Measurements from ENCODE around the gene DAAM1.

The DAAM1 gene

DNA sequence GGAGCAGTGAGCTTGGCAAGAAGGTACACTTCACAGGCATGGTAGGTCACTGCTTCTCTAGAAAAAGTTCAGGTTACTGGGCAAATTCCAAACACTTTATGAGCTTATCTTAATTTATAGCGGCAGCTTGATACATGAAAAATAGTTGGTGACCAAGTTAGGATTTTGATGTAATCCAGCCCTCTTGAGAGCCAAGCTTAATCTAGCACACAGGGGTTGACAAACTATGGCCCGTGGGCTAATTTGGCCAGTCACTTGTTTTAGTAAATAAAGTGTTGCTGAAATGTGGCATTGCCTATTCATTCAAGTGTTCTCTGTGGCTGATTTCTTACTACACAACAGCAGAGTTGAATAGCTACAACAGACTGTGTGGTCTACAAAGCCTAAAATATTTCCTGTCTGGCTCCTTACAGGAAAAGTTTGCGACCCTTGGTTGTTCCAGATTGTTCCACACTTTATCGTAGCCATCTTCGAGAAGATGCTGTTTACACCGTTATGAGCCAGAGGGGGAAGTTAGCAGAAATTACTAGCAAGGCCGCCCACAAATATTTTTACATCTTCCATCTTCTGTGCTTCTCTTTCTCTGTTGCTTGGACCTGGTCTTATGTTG lies 120.9 kb downstream of the DAAM1 start:
- peaks cover 31% of the 10 kb centered on the region for H3K4me1 ChIP-seq (ENCODE audit: low read length)
- H3K4me2 ChIP-seq (ENCODE audit: low read length): no peak overlapping the region

DNA sequence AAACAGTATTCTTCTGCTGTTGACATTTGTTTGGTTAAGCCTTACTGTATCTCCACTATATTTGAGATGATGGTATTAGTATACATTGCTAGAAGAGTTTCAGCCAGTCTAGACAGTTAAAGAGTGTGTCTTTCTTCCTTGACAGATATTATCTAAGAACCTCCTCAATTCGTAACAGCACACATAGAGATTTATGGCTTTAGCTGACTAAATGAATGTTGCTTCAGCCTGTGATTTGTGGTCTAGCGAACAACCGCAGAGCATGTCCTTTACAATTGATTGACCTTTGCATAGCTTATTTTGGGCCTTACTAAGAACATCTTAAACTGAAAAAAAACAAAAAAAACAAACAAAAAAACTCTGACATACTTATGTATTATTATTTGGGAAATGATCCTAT lies 122.2 kb downstream of the DAAM1 start:
- no peaks in the 10 kb centered on the region; the same call in 1 of the 2 replicates for H4K20me1 ChIP-seq (ENCODE audit: insufficient read depth, low read length)
- H3K27ac ChIP-seq (ENCODE audit: low read length): no peak overlapping the region
- no peak for TF ChIP-seq CTCF (IDR thresholded peaks at IDR 0.05; ENCODE audit: low read depth, low read length)
- no peak for TF ChIP-seq EZH2phosphoT487 (IDR thresholded peaks at IDR 0.05; ENCODE audit: low read depth)
- H3K9ac ChIP-seq (ENCODE audit: low read length): no peak overlapping the region
- H3K79me2 ChIP-seq (ENCODE audit: low read length): no peaks in the 10 kb centered on the region
- no peaks in the 10 kb centered on the region for H3K27me3 ChIP-seq (ENCODE audit: low read depth, low read length)
- no peaks in the 10 kb centered on the region for H3K9me3 ChIP-seq (ENCODE audit: insufficient read depth, low read length)
- no peak overlapping the region for H3K4me3 ChIP-seq (ENCODE audit: low read length)
- no peak overlapping the region for H3K4me2 ChIP-seq (ENCODE audit: low read length)
- peaks cover 18% of the 10 kb centered on the region for H3K4me1 ChIP-seq (ENCODE audit: low read length)
- no peak overlapping the region for H2AFZ ChIP-seq (ENCODE audit: low read depth, low read length)
- no peaks in the 10 kb centered on the region for H3K36me3 ChIP-seq (replicated peaks; ENCODE audit: low read depth, low read length)

More for the DNA sequence above, 120.9 kb downstream of the DAAM1 start:
- H3K4me3 ChIP-seq (ENCODE audit: low read length): no peak overlapping the region
- H3K9ac ChIP-seq (ENCODE audit: low read length): no peak overlapping the region
- H2AFZ ChIP-seq (ENCODE audit: low read depth, low read length): no peak overlapping the region
- no peak overlapping the region for H3K27ac ChIP-seq (ENCODE audit: low read length)
- H3K36me3 ChIP-seq (replicated peaks; ENCODE audit: low read depth, low read length): no peaks in the 10 kb centered on the region
- no peaks in the 10 kb centered on the region for H3K9me3 ChIP-seq (ENCODE audit: insufficient read depth, low read length)
- H3K79me2 ChIP-seq (ENCODE audit: low read length): no peaks in the 10 kb centered on the region
- H4K20me1 ChIP-seq (ENCODE audit: insufficient read depth, low read length): no peaks in the 10 kb centered on the region; the same call in 1 of the 2 replicates
- no peaks in the 10 kb centered on the region for H3K27me3 ChIP-seq (ENCODE audit: low read depth, low read length)
- no peak for TF ChIP-seq CTCF (IDR thresholded peaks at IDR 0.05; ENCODE audit: low read depth, low read length)
- TF ChIP-seq EZH2phosphoT487 (IDR thresholded peaks at IDR 0.05; ENCODE audit: low read depth): no peak

DNA sequence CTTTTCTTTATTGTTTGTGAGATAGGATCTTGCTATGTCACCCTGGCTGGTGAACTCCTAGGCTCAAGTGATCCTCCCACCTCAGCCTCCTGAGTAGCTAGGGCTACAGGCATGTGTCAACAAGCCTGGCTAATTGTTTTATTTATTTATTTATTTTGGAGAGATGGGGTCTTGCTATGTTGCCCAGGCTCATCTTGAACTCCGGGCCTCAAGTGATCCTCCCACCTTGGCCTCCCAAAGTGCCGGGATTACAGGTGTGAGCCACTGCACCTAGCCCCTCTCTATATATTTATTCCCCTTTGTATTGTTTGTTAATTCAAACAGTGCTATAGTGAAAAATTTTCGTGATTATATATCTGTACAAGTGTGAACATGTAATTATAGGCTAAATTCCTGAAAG lies 123.3 kb downstream of the DAAM1 start:
- no peaks in the 10 kb centered on the region for H3K27me3 ChIP-seq (ENCODE audit: low read depth, low read length)
- no peak overlapping the region for H3K27ac ChIP-seq (ENCODE audit: low read length)
- peaks cover 23% of the 10 kb centered on the region for H3K4me1 ChIP-seq (ENCODE audit: low read length)
- H3K79me2 ChIP-seq (ENCODE audit: low read length): no peaks in the 10 kb centered on the region
- H3K4me3 ChIP-seq (ENCODE audit: low read length): no peak overlapping the region
- no peak overlapping the region for H3K9ac ChIP-seq (ENCODE audit: low read length)
- TF ChIP-seq EZH2phosphoT487 (IDR thresholded peaks at IDR 0.05; ENCODE audit: low read depth) (no peak), CTCF (IDR thresholded peaks at IDR 0.05; ENCODE audit: low read depth, low read length) (no peak)
- H4K20me1 ChIP-seq (ENCODE audit: insufficient read depth, low read length): no peaks in the 10 kb centered on the region
- H3K9me3 ChIP-seq (ENCODE audit: insufficient read depth, low read length): no peaks in the 10 kb centered on the region
- H2AFZ ChIP-seq (ENCODE audit: low read depth, low read length): no peak overlapping the region
- no peaks in the 10 kb centered on the region for H3K36me3 ChIP-seq (replicated peaks; ENCODE audit: low read depth, low read length)
- no peak overlapping the region for H3K4me2 ChIP-seq (ENCODE audit: low read length)

- H2AFZ ChIP-seq (ENCODE audit: low read depth, low read length): no peak overlapping the region
- no peaks in the 10 kb centered on the region for H3K36me3 ChIP-seq (replicated peaks; ENCODE audit: low read depth, low read length)
- H3K79me2 ChIP-seq (ENCODE audit: low read length): no peaks in the 10 kb centered on the region
- peak overlapping the region; percentile 51 for H3K4me2 ChIP-seq (ENCODE audit: low read length)
- no peaks in the 10 kb centered on the region for H3K27me3 ChIP-seq (ENCODE audit: low read depth, low read length)
- no peak overlapping the region for H3K4me3 ChIP-seq (ENCODE audit: low read length)
- TF ChIP-seq CTCF (IDR thresholded peaks at IDR 0.05; ENCODE audit: low read depth, low read length) (no peak), EZH2phosphoT487 (IDR thresholded peaks at IDR 0.05; ENCODE audit: low read depth) (no peak)
- H4K20me1 ChIP-seq (ENCODE audit: insufficient read depth, low read length): no peaks in the 10 kb centered on the region
- peaks cover 23% of the 10 kb centered on the region for H3K4me1 ChIP-seq (ENCODE audit: low read length)
- no peak overlapping the region for H3K9ac ChIP-seq (ENCODE audit: low read length)
- peak overlapping the region; percentile 16; the same call in 1 of the 2 replicates for H3K27ac ChIP-seq (ENCODE audit: low read length)
- H3K9me3 ChIP-seq (ENCODE audit: insufficient read depth, low read length): no peaks in the 10 kb centered on the region
These were observed 124.7 kb downstream of the DAAM1 start for GRCh38 chr14:59313144-59313651.
